HG03442 (cell line): ENCODE results near the gene SMARCAL1.

Experiments
- ATAC-seq: cut with Tn5 transposase; IDR thresholded peaks from one replicate; pipeline ENCODE4 v1.9.1; 2021; ENCODE audit warnings: mild to moderate bottlenecking, moderate library complexity; ENCODE audit not compliant: unreplicated experiment

Gene SMARCAL1

DNA sequence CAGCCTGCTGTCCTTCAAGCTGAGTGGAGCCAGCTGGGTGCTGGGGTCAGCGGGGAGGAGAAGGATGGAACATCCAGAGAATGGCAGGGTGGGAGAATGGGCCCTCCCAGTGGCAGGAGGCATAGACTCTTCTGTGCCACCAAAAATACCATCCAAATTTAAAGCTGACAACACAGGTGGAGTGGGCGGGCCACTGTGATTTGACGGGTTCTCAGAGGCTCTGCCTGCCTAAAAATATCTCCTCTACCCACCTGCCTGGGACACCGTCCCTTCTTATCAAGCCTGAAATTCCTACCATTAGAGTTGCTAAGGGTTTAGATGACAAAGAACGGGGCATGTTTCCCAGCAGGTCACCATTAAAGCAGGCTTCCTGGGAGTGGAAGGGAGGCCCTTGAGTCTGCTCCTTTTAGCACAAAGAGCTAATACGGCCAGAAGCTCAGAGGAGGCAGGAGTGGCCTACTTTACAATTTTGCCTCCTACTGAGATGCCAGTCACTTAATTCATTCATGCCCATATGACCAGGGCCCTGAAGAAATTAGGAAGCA lies 20.2 kb upstream of the SMARCAL1 start:
- no peak for ATAC-seq

DNA sequence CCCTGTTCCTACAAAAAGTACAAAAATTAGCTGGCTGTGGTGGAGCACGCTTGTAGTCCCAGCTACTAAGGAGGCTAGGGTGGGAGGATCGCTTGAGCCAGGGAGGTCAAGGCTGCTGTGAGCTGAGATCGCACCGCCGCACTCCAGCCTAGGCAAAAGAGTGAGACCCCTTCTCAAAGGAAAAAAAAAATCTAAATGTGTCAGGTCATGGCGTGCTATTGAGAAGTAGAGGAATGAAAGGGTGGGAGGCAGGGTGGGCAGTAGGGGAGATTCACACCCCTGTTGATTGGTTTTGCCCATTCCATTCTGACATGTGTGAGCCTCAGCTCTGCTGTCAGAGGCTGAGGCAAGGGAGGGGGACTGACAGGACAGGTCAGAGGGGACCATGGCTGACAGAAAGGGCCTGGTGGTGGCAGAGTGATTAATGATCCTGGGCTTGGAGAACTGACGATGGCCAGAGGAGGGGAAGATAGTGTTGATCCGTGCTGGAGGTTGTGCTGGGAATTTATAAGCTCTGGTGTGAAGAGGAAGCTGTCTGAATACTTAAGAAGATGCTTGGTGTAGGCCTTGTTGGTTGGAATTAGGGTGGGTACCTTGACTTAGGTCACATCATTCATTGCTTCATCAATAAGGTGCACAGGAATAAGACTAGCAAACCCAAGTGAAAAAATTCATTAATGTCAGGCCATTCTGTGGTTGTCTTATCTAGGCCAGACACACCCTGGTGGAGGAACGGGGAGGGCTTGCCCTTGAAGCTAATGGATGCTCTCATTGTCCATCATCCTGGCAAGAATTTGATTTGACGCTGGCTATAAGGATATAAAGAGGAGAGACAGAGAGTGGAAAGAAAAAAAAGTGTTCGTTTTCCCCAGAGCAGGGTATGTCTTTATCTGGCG lies 19.1 kb upstream of the SMARCAL1 start:
- ATAC-seq: no peak

DNA sequence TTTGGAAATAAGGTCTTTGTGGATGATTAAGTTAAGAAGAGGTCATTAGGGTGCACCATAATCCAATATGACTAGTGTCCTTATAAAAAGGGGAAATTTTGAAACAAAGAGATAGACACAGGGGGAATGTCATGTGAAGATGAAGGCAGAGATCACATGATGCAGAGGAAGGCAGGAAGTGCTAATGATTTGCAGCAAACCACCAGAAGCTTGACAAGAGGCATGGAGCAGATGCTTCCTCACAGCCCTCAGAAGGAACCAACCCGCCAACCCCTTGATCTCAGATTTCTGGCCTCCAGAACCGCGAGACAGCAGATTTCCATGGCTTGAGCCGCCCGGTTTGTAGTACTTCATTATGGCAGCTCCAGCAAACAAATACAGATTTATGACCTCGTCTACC lies 17.4 kb upstream of the SMARCAL1 start:
- no peak for ATAC-seq

DNA sequence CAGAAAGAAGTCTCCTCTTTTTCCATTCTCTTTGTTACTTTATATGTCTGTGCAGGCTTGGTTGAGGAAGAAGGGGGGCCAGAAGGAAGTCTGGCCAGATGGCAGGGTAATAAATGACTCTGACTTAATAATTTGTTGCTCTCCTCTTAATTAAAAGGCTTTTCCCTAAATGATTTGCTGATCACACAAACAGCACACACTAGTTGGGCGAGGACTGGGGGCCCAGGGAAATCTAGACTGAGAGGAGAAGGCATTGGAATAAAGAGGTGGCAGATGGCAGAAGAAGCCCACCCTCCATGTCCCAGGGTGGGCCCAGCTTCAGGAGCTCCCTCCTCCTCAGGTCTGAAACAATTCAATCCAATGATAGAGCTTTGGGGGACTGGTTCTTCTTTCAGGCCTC lies 12.7 kb upstream of the SMARCAL1 start:
- no peak for ATAC-seq

DNA sequence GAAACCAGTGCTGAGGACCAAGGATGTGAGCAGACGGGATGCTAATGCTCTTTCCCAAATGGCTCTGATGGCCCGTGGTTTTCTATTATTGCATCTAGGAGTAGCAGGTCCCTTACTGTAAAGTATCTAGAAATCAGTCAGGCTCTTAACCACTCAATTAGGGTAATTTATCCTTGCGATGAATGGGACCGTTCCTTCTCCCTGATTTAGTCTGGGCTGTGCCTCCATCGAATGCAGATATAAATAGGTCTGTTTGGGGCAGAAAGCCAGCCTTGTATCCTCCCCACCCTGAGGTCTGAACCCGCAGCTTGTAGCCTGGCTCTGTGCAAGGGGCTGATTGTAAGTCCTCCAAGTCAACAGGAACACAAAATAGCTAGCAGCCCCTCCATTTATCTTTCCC lies 9.5 kb upstream of the SMARCAL1 start:
- ATAC-seq: no peak

DNA sequence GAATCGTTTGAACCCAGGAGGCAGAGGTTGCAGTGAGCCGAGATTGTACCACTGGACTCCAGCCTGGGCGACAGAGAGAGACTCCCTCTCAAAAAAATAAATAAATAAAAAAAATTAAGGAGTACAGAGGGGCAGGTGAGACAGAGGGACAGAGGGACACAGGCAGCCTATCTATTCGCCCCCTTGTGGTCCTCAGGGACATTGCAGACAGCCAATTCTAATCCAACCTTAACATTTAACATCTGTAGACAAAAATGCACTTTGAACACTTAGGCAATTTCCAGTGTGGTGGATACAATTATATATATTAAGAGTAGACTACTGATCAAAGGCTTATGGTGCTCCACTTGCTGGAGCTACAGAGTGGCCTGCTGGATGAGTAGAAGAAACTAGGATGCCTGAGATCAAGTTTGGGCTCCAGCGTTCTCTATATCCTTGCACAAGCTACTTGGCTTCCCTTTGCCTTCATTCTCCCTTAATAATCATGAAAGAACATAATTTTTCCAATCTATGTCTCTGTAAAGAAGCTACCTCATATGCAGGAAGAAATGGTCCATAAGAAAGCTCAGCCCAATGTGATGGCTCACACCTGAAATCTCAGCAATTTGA lies 8.2 kb upstream of the SMARCAL1 start:
- no peak for ATAC-seq

DNA sequence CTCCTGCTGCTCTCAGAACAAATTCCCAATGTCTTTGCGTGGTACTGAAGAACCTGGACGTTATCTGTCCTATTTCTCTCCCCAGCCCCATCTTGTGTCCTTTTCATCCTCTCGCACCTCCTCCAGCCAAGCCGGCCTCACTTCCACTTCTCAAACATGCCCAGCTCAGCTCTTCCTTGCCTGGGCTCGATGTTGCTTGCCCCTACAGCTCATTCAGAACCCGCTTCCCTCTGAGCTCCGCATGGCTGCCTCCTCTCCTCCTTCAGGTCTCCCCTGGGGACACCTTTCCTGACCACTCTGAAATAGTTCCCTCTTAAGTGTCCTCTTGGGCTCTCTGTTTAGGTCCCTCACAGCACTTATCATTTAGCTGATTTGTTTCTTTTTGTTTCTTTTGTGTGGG lies 6.7 kb upstream of the SMARCAL1 start:
- no peak for ATAC-seq

DNA sequence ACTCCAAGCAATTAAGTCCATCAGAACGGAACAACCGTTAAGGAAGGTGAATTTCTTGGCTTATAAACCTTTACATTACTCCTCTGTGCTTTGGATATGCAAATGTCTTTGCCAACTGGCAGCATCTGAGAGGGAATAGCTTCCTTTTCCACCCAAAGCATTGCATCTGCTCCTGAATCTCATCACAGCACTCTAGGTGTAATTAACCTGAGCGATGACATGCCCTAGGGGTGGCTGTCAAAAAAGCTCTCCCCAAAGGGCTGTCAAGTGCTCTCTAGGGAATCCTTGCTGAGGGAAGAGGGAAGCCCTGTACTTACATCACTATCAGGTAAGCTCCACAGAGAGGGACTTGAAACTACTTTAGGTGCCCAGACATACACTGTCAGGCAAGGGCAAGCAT lies 5.5 kb upstream of the SMARCAL1 start:
- ATAC-seq: no peak

DNA sequence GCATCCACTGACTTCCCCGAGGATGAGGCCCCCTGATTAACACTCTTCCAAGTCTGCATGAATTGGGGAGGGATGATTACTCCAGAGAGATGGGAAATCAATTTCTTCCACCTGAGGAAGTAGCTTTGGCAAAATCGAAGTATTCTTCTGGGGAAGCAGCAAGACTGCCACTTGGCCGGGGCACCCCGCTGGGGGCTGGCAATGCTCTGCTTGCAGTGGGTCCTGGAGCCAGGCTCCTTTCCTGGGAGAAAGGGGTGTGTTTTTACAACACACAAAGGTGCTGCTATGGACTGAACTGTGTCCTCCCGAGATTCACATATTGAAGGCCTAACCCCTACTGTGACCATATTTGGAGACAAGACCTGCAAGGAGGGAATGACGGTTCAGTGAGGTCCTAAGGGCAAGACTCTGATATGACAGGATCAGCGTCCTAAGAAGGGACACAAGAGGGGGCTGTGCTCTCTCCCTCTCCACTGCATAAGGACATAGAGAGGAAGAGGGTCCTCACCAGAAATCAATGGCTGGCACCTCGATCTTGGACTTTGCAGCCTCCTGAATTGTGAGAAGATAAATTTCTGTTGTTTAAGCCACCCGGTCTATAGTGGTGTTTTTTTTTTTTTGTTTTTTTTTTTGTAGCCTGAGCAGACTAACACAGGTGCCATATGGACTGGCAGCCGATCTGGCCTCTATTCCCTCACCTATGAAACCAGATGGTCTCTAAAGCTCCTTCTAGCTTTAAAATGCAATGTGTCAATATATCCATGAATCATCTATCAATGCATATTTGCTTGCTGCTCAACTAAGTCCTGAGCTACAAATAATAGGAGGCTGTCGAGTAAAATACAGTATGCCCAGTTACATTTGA lies 3.6 kb upstream of the SMARCAL1 start:
- no peak for ATAC-seq

DNA sequence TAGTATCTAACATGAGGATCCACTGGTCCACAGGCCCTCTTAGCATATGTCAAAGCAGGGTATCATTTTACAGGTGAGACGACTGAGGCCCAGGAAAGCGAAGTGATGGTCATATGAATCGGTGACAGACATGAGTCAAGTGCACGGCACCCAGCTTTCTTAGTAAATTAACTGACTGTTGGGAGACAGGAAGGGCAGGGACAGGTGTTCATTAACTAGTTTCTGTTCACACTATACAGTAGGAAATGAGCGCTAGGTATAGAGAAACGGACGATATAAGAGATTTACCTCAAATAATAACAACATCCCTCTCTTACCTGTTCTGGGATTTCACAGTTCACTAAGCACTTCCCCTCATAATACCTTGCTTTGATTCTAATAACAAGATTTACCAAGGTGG lies 1.7 kb upstream of the SMARCAL1 start:
- ATAC-seq: no peak

DNA sequence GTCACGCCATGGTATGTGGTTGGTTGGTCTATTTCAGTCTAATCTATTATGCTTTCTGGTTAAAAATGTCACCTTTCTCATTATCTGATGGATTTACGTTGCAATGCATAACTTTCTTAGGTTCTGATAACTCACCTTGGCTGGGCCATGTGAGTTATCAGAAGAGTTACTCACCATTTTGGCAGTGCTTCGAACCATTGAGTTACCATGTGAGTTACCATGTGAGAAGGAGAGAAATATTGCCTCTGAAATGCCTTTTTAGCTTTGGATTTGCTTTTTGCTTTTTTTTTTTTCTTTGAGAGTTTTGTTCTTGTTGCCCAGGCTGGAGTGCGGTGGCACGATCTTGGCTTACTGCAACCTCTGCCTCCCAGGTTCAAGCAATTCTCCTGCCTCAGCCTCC lies 1.6 kb downstream of the SMARCAL1 start:
- ATAC-seq: no peak

DNA sequence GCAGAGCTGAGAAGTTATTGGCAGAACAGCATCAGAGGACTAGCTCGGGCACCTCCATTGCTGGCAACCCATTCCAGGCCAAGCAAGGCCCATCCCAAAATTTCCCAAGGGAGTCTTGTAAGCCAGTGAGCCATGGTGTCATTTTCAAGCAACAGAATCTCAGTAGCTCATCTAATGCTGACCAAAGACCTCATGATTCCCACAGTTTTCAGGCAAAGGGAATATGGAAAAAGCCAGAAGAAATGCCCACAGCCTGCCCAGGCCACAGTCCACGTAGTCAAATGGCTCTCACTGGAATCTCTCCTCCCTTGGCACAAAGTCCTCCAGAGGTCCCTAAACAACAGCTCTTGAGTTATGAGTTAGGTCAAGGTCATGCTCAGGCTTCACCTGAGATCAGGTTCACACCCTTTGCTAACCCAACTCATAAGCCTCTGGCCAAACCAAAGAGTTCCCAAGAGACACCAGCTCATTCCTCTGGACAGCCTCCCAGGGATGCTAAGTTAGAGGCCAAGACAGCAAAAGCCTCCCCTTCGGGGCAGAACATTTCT lies 2.6 kb downstream of the SMARCAL1 start:
- no peak for ATAC-seq

DNA sequence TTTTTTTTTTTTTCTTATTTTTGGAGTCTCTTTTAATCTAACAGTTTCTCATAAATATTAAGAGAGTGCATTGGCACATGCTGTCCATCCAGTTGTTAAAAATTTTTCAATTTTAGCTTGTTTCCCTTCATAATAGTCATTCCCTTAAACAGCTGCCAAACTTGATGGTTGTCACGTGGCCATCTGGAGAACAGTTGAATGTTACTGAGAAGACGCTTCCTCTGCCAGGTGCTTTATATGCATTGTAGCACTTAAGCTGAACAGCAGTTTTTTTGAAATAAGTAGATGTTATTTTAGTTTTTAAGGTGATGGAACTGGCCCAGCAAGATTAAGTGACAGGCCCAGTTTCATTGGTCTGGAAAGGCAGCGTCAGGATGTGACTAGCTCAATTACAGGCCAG lies 3.3 kb downstream of the SMARCAL1 start:
- ATAC-seq: no peak

DNA sequence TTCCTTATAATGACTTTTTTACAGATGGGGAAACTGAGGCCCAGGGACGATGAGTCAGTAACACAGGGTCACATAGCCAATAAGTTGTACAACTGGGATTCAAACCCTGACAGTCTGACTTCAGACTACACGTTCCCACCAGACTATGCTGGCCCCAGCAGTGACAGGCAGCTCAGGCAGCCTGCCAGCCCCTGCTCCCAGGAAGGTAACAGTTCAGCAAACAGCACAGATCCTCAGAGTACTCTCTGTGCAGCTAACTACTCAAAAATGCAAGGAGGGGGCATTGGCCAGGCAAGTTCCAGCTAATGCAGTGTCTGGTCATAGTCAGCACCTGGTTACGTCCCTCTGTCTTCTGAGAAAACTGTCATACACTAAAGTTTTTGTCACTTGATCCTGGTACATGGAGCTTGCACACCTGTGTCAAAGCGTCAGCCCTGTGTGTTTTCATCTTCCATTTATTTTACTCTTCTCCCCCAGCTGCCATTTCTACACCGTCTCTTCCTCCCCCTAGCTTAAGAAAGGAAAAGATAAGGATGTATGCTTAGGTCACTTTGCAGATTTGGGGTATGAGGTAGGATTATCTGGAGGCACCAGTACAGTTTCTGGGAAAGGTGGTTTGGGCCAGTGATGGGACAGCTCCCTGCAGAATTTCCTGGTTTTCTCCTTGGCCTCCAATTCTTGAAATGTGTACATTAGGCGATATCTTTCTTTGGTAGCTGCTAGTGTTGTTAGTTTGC lies 4.5 kb downstream of the SMARCAL1 start:
- no peak for ATAC-seq

DNA sequence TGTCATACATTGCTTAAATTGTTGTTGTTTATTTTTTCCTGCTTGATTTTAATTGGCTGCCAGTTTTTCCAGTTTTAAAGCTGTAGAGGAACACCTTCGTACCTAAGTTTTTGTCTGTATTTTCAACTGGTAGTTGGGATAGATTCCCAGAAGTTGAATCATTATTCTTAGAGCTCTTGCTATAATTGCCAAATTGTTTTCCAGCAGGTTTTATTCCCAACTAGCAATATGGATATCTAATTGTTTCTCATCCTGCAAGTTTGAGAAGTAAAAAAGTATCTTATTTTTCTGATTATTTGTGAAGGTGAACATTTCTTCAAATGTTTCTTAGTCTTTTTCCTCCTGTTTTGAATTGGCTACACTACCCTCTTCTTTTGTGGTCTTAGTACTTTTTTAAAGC lies 6.7 kb downstream of the SMARCAL1 start:
- ATAC-seq: no peak

DNA sequence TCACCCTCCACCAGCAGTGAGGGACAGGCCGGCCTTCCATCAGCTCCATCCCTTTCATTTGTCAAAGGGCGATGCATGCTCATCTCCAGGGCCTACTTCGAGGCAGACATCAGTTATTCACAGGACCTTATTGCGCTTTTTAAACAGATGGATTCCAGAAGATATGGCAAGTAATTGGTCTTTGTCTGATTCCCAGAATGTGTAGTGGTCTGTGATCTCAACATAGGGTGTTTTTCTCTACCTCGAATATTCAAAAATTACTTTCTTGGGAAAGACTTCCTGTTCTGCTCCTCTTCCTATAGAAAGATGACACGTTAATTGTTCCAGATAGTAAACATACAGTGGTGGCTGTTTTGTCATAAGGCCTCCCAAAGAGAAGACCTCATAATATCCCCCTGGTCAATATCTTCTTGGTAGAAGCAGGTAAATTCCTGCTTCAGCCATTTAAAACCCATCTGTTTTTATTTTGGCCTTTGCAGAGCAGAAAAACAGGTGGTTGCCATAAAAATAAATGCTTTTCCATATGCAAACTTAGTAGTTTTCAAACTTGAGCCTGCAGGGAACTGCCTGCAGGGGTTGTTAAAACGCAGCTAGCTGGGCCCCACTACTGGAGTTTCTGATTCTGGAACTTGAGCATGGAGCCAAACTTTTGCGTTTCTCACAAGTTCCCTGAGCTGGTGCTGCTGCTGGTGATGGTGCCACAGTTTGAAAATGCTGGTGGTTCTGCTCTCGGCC lies 8.2 kb downstream of the SMARCAL1 start:
- ATAC-seq: no peak

DNA sequence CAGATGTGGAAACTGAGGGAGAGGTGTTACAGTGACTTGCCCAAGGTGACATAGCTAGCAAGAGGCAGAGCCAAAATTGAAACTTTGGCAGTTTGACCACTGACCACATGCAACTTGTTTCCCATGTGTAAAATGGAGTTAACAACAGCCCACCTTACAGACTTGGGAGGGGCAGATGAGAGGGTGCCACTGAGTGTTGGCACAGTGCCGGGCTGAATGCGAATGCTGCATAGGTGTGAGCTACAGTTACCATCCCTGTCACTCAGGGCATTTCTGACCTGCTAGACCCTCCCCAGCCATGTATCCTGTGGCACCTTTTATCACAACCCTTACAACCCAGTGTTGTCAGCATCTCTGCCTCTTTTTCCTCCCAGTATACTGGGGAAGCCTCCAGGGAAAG lies 10.8 kb downstream of the SMARCAL1 start:
- ATAC-seq: no peak

DNA sequence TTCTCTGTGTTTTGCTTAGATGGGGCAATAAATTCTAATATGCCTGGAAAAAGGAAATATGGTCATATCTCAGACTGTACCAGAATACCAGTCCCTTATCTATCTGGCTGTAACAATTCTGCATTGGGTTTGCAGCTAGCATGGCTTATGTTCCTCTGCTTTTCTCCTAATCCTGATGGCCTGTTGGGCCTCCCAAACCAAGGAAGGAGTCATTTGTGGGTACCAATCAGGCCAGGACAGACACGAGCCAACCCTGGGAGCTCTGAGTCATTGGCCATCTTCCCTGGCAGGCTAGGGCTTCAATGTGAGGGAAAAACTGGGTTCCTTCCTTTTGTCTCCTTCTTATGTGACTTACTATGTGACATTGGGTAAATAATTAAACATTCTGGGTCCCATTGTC lies 12.0 kb downstream of the SMARCAL1 start:
- no peak for ATAC-seq

DNA sequence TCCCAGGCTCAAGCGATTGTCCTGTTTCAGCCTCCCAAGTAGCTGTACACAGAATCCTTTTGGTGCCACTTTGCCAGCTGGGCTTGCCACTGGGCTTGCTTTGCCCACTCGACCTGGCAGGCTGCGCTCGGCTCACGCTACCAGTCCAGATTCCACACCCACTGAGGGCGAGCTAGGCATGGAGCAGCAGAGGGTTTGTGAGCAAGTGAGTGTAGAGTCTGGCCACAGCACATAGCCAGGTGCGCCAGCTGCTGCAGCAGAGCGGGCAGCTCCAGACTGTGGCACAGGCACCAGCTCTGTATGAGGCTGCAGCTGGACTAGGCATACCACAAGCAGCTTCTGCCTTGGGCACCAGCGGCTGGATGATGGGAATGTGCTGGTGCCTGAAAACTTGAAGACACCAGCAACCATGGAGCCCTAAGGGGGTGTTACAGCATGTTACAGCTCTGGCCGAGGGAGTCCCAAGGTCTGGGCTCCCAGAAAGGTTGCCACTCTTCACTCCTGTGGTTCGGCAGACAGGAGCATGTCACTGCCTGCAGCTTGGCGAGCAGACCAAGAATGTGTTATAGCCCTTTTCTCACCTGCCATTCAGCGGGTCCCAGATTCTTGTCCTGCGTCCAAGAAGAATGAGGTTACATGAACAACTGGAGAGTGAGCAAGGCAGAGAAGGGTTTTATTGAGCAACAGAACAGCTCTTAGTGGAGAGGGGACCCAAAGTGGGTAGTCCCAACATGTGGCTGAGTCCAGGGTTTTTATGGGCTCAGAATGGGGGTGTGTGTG lies 12.9 kb downstream of the SMARCAL1 start:
- ATAC-seq: no peak
